Measurements from ENCODE around the gene BBS1. TPM values are rescaled to one million over a fixed set of nuclear protein-coding genes. Genes with fewer than 3 reads are reported as not detected.

The BBS1 gene
- total RNA-seq, 1 donor from 2014 or later, result 39.6 TPM

DNA sequence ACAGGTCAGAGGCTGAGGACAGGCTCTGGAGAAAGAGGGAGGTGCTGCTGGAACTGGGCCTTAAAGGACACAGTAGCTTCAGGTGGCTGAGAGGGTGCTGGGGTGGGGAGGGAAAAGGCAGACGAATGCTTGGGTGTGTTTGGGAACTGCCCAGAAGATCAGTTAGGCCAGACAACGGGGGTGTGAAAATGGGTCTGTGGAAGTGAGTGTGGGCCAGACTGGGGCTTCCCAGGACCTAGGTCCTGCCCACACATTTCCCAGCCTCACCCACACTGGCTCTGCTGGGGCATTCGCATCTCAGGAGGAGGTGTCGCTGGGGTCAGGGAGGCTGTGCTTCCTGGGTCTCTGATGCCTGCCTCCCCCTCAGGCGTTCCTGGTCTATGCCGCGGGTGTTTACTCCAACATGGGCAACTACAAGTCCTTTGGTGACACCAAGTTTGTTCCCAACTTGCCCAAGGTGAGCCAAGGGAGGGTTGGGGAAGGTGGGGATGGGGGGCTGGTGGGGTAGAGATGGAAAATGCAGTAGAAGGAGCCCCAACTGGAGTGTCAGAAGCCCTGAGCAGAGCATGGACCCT, 25.5 kb upstream of the BBS1 start:
- H3K4me3 ChIP-seq, result no peak overlapping the region
- no peaks in the 10 kb centered on the region for H3K9me3 ChIP-seq
- no peak for DNase-seq (ENCODE audit: low spot score in 2 of 2)
- H3K27ac ChIP-seq, result no peak overlapping the region
- H3K27me3 ChIP-seq, result no peaks in the 10 kb centered on the region
- intact Hi-C loops (cut with DNase I), result no loop called here
- peaks cover 9 to 34% of the 10 kb centered on the region in 2 donors for H3K36me3 ChIP-seq
- TF ChIP-seq CTCF (IDR thresholded peaks at IDR 0.05), result no peak
- H3K4me1 ChIP-seq, result peaks cover 0 to 5% of the 10 kb centered on the region in 2 donors

DNA sequence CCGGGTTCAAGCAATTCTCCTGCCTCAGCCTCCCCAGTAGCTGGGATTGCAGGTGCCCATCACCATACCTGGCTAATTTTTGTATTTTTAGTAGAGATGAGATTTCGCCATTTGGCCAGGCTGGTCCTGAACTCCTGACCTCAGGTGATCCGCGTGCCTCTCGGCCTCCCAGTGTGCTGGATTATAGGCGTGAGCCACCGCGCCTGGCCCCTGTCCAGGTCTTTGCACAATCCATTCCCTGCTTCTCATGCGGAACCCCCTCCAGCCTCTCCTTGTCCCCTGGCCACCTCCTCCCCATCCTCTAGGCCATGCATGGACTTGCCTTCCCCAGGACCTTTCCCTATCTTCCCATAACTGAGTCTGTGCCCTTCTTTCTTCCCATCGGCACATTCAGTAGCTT, 21.5 kb upstream of the BBS1 start:
- H3K36me3 ChIP-seq, result peaks cover 30 to 60% of the 10 kb centered on the region in 2 donors

DNA sequence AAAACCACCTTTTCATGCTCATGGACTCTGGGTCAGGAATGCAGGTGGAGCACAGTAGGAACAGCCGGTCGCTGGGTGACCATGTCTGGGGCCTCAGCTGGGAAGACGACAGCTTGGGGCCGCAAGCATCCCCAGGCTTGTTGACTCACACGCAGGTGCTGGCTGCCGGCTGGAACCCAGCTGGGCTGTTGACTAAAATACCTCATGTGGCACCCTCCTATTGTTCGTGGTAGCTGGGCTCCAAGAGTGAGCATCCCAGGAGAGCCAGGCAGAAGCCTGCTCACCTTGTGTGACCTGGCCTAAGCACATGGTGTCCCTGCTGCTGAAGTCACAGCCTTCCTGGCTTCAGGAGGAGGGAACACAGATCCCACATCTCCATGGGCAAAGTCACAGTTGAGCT, 20.8 kb upstream of the BBS1 start:
- no peak for TF ChIP-seq CTCF (IDR thresholded peaks at IDR 0.05)

More for the DNA sequence above, 21.5 kb upstream of the BBS1 start:
- no peak for TF ChIP-seq CTCF (IDR thresholded peaks at IDR 0.05)
- H3K27me3 ChIP-seq, result no peaks in the 10 kb centered on the region
- intact Hi-C loops (cut with DNase I), result no loop called here
- DNase-seq (ENCODE audit: low spot score in 2 of 2), result no peak
- H3K27ac ChIP-seq, result no peak overlapping the region
- no peak overlapping the region for H3K4me3 ChIP-seq
- no peaks in the 10 kb centered on the region for H3K4me1 ChIP-seq
- no peaks in the 10 kb centered on the region for H3K9me3 ChIP-seq

GRCh38 chr11:66491315-66491935, 19.0 kb upstream of the BBS1 start:
- Histone ChIP-seq H3K27me3 (no peaks in the 10 kb centered on the region), H3K9me3 (no peaks in the 10 kb centered on the region), H3K36me3 (peaks cover 34 to 54% of the 10 kb centered on the region in 2 donors), H3K4me1 (no peaks in the 10 kb centered on the region), H3K27ac (no peak overlapping the region), H3K4me3 (no peak overlapping the region)
- no peak for TF ChIP-seq CTCF (IDR thresholded peaks at IDR 0.05)
- intact Hi-C loops (cut with DNase I), result no loop called here
- DNase-seq (ENCODE audit: low spot score in 2 of 2), result no peak

More for the DNA sequence above, 20.8 kb upstream of the BBS1 start:
- no peak for DNase-seq (ENCODE audit: low spot score in 2 of 2)
- Histone ChIP-seq H3K36me3 (peaks cover 30 to 60% of the 10 kb centered on the region in 2 donors), H3K9me3 (no peaks in the 10 kb centered on the region), H3K4me1 (no peaks in the 10 kb centered on the region), H3K27me3 (no peaks in the 10 kb centered on the region), H3K27ac (no peak overlapping the region), H3K4me3 (no peak overlapping the region)
- intact Hi-C loops (cut with DNase I), result no loop called here

- DNase-seq (ENCODE audit: low spot score in 2 of 2), result no peak
- H3K36me3 ChIP-seq, result peaks cover 39 to 53% of the 10 kb centered on the region in 2 donors
- H3K4me3 ChIP-seq, result no peak overlapping the region
- H3K27me3 ChIP-seq, result no peaks in the 10 kb centered on the region
- no peak for TF ChIP-seq CTCF (IDR thresholded peaks at IDR 0.05)
- intact Hi-C loops (cut with DNase I), result no loop called here
- no peaks in the 10 kb centered on the region for H3K9me3 ChIP-seq
- H3K4me1 ChIP-seq, result no peaks in the 10 kb centered on the region
- H3K27ac ChIP-seq, result no peak overlapping the region
Measured at GRCh38 chr11:66492161-66492865, 18.1 kb upstream of the BBS1 start.

Measured in ascending aorta (tissue), 2 donors.